Fibroblast of mammary gland (primary cell): ENCODE data around the gene SCN10A.

Experiments
- DNase-seq: peaks from one replicate; pipeline ENCODE4 v3.0.0-alpha.2; 2010; ENCODE audit warnings: low read depth
- H3K4me3 ChIP-seq: 2 replicates; pipeline ENCODE4 v1.5.1; 2011; ENCODE audit warnings: low read depth, mild to moderate bottlenecking, low read length, moderate library complexity; ENCODE audit not compliant: control insufficient read depth
- TF ChIP-seq, protein P1 (sequence below): conservative IDR thresholded peaks from 2 replicates; pipeline ENCODE4 v1.5.1; 2011; ENCODE audit warnings: low read depth, low read length, inconsistent platforms; ENCODE audit not compliant: control insufficient read depth, insufficient read depth

Gene SCN10A

DNA sequence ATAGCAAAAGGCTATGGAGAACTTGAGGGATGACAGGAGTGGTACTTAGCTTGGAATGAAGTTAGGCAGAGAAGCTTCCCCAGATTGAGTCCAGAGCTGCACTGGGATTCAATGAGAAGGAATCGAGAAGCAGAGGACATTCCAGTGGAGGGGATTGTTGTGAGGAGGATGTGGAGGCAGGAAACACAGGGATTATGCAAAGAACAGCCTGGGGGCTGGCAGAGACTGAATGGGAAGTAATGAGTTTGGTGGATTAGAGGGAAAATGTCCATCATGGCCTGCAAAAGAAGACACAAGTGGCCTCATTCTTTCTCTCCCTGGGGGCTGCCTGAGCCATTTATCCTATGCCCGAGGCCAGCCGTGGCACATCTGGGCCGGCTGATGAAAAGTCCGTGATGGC lies 20.5 kb upstream of the SCN10A start:
- H3K4me3 ChIP-seq: no peak overlapping the region
- TF ChIP-seq, protein P1, sequence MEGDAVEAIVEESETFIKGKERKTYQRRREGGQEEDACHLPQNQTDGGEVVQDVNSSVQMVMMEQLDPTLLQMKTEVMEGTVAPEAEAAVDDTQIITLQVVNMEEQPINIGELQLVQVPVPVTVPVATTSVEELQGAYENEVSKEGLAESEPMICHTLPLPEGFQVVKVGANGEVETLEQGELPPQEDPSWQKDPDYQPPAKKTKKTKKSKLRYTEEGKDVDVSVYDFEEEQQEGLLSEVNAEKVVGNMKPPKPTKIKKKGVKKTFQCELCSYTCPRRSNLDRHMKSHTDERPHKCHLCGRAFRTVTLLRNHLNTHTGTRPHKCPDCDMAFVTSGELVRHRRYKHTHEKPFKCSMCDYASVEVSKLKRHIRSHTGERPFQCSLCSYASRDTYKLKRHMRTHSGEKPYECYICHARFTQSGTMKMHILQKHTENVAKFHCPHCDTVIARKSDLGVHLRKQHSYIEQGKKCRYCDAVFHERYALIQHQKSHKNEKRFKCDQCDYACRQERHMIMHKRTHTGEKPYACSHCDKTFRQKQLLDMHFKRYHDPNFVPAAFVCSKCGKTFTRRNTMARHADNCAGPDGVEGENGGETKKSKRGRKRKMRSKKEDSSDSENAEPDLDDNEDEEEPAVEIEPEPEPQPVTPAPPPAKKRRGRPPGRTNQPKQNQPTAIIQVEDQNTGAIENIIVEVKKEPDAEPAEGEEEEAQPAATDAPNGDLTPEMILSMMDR: no peak
- no peak for DNase-seq

- TF ChIP-seq, protein P1: no peak
- no peak overlapping the region for H3K4me3 ChIP-seq
- DNase-seq: no peak
These were observed 19.9 kb upstream of the SCN10A start for GRCh38 chr3:38835939-38836338.

DNA sequence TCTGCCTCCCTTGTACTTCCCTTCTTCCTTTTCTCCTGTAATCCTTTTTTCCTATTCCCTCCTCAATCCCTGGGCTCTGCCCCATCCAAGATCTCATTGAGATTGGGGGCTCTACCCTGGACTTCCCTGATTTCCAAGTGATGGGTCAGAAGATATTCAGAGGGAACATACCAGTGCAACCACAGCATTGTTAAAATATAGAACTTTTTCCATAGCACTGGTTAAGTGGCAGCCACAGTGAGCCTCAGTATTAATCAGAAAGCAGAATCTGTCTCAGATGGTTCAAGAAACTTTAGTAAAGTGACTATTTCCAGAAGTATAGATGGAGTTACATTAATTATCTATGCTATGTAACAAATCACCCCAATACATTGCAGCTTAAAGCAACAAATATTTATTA lies 18.7 kb upstream of the SCN10A start:
- TF ChIP-seq, protein P1: no peak
- no peak overlapping the region for H3K4me3 ChIP-seq
- no peak for DNase-seq

DNA sequence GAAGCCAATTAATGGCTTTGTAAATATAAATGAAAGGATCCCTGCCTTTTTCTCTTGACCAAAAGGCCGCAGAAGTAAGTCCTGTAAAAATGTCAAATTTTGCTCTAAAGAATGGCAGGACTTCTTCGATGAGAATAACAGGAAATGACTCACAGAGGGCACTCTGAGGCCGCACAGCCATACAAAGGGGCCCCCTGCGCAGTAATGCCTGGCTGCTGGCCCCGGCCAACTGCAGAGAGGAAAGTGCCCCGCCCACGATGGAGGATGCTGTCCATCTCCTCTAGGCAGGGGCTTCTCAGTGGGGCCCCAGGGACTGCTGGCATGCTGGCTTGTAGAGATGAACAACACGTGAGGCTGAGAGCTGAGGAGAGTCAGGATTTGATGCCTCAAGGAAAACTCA lies 18.1 kb upstream of the SCN10A start:
- TF ChIP-seq, protein P1: no peak
- H3K4me3 ChIP-seq: no peak overlapping the region
- DNase-seq: peak; percentile 80

GRCh38 chr3:38829404-38829803 lies 13.4 kb upstream of the SCN10A start:
- TF ChIP-seq, protein P1: no peak
- H3K4me3 ChIP-seq: no peak overlapping the region
- DNase-seq: peak; percentile 91

DNA sequence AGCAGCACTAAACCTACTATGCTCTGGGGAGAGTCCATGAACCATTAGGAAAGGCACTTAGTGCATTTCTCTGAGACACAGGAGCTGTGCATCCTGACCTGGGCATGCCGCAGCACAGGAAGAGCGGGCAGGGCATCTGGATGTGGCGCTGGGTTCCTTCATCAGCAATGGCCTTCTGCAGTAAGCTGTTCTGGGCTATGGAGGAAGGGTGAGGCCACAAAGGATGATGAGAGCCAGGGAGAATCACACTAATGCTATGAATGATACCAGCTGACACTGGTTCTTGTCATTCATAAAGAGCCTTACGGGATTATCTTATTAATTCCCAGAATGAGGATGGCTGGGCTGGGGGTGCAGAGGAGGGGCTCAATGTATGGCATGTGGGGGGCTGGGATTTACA lies 12.7 kb upstream of the SCN10A start:
- no peak overlapping the region for H3K4me3 ChIP-seq
- TF ChIP-seq, protein P1: no peak
- no peak for DNase-seq

GRCh38 chr3:38827791-38828190 lies 11.8 kb upstream of the SCN10A start:
- TF ChIP-seq, protein P1: no peak
- no peak overlapping the region for H3K4me3 ChIP-seq
- no peak for DNase-seq
